Bronchial epithelial cell (primary cell): ENCODE results near the gene EXOC6. TPM values are rescaled to one million over a fixed set of nuclear protein-coding genes. Genes with fewer than 3 reads are reported as not detected.

Experiments
- DNase-seq: peaks from one replicate; pipeline ENCODE4 v3.0.0-alpha.2; 2010; ENCODE audit warnings: low read depth
- FAIRE-seq: peaks from 2 replicates; lab custom pipeline; 2011; peaks lifted over from hg19 to GRCh38; lab: Jason Lieb, UNC
- H3K27me3 ChIP-seq: 2 replicates; pipeline ENCODE4 v1.5.1; 2011; ENCODE audit warnings: low read length; ENCODE audit not compliant: control insufficient read depth, insufficient read depth
- H3K36me3 ChIP-seq: 2 replicates; pipeline ENCODE4 v1.5.1; 2011; ENCODE audit warnings: low read length; ENCODE audit not compliant: control insufficient read depth, insufficient read depth
- H3K4me3 ChIP-seq: 2 replicates; pipeline ENCODE4 v1.5.1; 2011; ENCODE audit warnings: mild to moderate bottlenecking, low read depth, low read length, control low read depth
- total RNA-seq: library from RNA; depleted of rRNA; stranded (reverse); fragments of >200 nt; gene quantifications from 2 replicates; pipeline ENCODE4 v1.2.1, GENCODE V29; 2014
- TF ChIP-seq, protein P1 (sequence below): IDR thresholded peaks from 2 replicates; pipeline ENCODE4 v1.5.1; 2011; ENCODE audit warnings: mild to moderate bottlenecking, moderate library complexity, low read length, control low read depth, inconsistent platforms; ENCODE audit not compliant: insufficient read depth, severe bottlenecking

Gene EXOC6
- total RNA-seq, 1 donor from 2014 or later, result 12.4 TPM

DNA sequence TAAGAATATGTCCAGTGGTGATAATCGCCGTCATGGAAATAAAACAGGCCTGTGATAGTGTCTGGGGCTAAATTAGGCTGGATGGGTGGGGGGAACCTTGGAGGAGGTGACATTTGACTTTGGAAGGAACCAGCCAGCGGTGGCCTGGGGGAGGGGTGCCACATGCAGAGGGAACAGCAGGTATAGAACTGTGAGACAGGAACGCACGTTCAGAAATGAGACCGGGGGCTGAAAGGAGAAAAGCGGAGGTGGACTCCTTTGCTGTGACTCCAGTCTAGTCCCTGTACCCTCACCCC, 222.8 kb downstream of the EXOC6 start:
- TF ChIP-seq, protein P1, sequence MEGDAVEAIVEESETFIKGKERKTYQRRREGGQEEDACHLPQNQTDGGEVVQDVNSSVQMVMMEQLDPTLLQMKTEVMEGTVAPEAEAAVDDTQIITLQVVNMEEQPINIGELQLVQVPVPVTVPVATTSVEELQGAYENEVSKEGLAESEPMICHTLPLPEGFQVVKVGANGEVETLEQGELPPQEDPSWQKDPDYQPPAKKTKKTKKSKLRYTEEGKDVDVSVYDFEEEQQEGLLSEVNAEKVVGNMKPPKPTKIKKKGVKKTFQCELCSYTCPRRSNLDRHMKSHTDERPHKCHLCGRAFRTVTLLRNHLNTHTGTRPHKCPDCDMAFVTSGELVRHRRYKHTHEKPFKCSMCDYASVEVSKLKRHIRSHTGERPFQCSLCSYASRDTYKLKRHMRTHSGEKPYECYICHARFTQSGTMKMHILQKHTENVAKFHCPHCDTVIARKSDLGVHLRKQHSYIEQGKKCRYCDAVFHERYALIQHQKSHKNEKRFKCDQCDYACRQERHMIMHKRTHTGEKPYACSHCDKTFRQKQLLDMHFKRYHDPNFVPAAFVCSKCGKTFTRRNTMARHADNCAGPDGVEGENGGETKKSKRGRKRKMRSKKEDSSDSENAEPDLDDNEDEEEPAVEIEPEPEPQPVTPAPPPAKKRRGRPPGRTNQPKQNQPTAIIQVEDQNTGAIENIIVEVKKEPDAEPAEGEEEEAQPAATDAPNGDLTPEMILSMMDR, result no peak
- Histone ChIP-seq H3K4me3 (no peak overlapping the region), H3K36me3 (no peaks in the 10 kb centered on the region), H3K27me3 (peaks cover 83% of the 10 kb centered on the region)
- no peak for DNase-seq
- FAIRE-seq, result no peak

DNA sequence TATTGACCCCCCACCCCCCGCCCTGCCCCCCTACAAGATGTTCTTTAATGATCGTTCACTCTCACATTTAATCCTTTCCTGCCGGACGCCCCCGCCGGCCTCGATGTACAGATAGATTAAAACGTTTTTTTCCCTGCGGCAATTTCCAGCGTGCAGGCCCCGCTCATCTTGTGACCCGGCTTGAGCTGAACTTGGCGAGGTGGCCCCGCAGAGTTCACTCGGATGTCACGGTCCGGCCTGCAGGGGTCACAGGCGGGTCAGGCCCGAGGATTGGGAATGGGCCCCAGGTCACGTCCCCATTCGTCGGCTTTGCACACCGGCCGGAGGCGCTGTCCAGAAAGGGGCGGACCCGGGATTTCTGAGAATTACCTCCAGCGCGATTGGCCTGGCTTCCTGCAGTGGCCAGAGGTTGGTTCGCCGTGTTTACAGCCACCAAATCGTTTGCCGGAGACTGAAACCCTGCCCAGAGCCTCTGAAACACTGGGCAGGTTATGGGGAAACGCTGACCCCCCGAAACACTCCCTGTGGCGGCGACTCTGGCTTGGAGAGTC, 223.4 kb downstream of the EXOC6 start:
- Histone ChIP-seq H3K4me3 (peak overlapping the region; percentile 7), H3K36me3 (no peaks in the 10 kb centered on the region), H3K27me3 (peaks cover 76% of the 10 kb centered on the region)
- TF ChIP-seq, protein P1, result no peak
- DNase-seq (no peak), FAIRE-seq (no peak)

DNA sequence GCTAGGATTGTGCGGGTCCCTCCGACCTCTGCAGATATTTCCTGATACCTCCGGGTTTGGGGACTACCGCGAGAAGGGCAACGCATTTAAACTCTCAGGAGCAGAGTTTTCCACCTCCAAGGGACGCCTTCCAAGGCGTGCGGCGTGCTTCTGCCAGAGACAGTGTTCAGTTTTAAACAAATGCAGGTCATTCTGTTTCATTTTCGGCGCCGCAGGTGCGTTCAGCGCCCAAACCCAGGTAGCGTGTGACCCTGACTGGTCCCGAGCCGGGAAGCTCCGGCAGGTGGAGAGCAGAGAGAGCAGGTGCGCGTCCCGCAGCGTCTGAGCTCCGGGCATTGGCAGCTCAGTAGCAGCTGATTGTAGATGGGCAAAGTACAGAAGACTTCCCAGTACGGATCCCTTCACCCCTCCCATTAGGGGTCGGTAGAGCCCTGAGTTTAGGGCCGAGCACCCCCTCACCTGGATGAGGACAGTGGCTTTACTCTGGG, 223.9 kb downstream of the EXOC6 start:
- TF ChIP-seq, protein P1, result no peak

DNA sequence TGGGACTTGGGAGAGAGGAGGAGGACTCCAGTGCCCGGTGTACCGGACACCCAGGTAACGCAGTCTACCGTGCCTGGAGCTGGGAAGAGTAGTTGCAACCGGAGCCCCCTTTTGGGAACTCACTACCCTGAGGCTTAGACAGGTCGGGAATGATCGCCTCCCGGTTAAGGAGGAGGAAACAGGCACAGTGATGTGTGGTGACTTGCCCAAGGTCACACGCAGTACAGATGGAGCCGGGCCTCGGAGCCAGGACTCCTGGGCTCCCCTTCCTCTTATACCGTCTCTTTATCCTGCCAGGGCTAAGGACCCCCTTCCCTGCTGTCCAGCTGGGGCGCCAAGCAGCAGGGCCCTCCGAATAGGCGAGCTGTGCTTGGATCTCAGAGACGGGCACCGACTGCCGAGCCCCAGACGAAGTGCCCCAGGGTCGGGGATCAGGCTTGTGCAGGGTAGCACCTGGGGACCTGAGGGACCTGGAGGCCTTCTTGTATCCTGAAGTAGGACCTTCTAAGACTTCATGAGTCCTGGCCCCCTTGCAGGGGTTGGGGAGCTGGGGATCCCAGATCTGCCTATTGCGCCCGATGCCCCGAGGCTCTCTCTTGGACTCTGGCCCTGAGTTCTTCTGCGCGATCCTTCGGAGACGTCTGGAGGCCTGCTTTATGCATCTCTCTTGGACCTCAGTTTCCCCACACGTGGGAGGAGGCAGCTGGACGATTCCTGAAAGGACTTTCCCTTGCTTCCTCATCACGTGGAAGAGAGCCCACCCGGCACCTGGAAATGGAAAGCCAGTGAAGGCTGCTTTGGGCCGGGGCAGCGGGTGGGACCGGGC, 224.6 kb downstream of the EXOC6 start:
- H3K4me3 ChIP-seq, result no peak overlapping the region
- FAIRE-seq, result no peak

More for the DNA sequence above, 223.9 kb downstream of the EXOC6 start:
- Histone ChIP-seq H3K36me3 (no peaks in the 10 kb centered on the region), H3K4me3 (peak overlapping the region; percentile 7), H3K27me3 (peaks cover 71% of the 10 kb centered on the region)
- FAIRE-seq (no peak), DNase-seq (no peak)

DNA sequence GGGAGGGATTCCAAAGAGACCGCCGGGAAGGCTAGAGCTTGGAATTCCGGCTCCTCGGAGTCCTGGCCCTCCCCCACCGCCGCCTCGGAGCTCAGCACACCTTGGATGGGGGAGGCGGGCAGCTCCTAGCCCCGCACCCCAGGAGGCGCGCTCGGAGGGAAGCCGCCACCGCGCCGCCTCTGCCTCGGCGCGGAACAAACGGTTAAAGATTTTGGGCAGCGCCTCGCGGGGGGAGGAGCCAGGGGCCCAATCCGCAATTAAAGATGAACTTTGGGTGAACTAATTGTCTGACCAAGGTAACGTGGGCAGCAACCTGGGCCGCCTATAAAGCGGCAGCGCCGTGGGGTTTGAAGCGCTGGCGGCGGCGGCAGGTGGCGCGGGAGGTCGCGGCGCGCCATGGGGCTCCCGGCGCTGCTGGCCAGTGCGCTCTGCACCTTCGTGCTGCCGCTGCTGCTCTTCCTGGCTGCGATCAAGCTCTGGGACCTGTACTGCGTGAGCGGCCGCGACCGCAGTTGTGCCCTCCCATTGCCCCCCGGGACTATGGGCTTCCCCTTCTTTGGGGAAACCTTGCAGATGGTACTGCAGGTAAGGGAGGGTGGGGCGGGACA, 225.3 kb downstream of the EXOC6 start, which contains the start of gene CYP26A1:
Gene CYP26A1, plus strand, starts transcription at position 355 of the 608 bp plus-strand sequence. Its CDS starts 42 bp downstream, at position 397.
- TF ChIP-seq, protein P1, result no peak
- Histone ChIP-seq H3K27me3 (peaks cover 61% of the 10 kb centered on the region), H3K4me3 (no peak within 1 kb of the TSS), H3K36me3 (no peaks in the 10 kb centered on the region)
- DNase-seq (no peak), FAIRE-seq (no peak)

More for the DNA sequence above, 224.6 kb downstream of the EXOC6 start:
- DNase-seq, result no peak
- Histone ChIP-seq H3K36me3 (no peaks in the 10 kb centered on the region), H3K27me3 (peaks cover 65% of the 10 kb centered on the region)
- TF ChIP-seq, protein P1, result no peak
